Thyroid gland (tissue), 4 donors: ENCODE measurements around the gene PIP4K2A. TPM values are rescaled to one million over a fixed set of nuclear protein-coding genes. Genes with fewer than 3 reads are reported as not detected.

Experiments used
- DNase-seq, 2 donors: peaks; one replicate each; pipeline ENCODE4 v3.0.0-alpha.2; 2019
- H3K27ac ChIP-seq, 3 donors: fragments of 200-600 bp; sonication (generic); 1 replicate in 2 of 3; 2 replicates in 1 of 3; pipeline ENCODE4 v1.5.1; 2016 to 2019; ENCODE audit warnings: mild to moderate bottlenecking in 1 of 3, moderate library complexity in 1 of 3
- H3K27me3 ChIP-seq: fragments of 200-600 bp; sonication (generic); one replicate; pipeline ENCODE4 v1.5.1; 2019
- H3K36me3 ChIP-seq, 2 donors: fragments of 200-600 bp; sonication (generic); one replicate each; pipeline ENCODE4 v1.5.1; 2016 to 2019
- H3K4me1 ChIP-seq, 2 donors: fragments of 200-600 bp; sonication (generic); one replicate each; pipeline ENCODE4 v1.5.1; 2017 to 2019
- H3K4me3 ChIP-seq, 3 donors: fragments of 200-600 bp; sonication (generic); replicated peaks in 1 of 3; 1 replicate in 2 of 3; 2 replicates in 1 of 3; pipeline ENCODE4 v1.5.1; 2016; ENCODE audit warnings: mild to moderate bottlenecking in 1 of 3
- H3K9me3 ChIP-seq: fragments of 200-600 bp; sonication (generic); one replicate; pipeline ENCODE4 v1.5.1; 2017
- CTCF ChIP-seq, 6 experiments: fragments of 200-600 bp in 3 of 6; fragments of 450-650 bp in 3 of 6; sonication (generic) in 3 of 6; IDR thresholded peaks; one replicate each; pipeline ENCODE4 v1.5.1; 2016 to 2019; ENCODE audit warnings: antibody characterized with exemption in 6 of 6, mild to moderate bottlenecking in 2 of 6, inconsistent platforms in 1 of 6, moderate library complexity in 1 of 6
- POLR2A ChIP-seq, 2 donors: fragments of 450-650 bp; IDR thresholded peaks; one replicate each; pipeline ENCODE4 v1.6.1; 2017; ENCODE audit warnings: antibody characterized with exemption in 2 of 2, mild to moderate bottlenecking in 2 of 2, moderate library complexity in 1 of 2
- WGBS, 2 donors: methylation state at CpG; one replicate each; pipeline ENCODE4 v1.1.5; 2017; 5-methylcytosine and 5-hydroxymethylcytosine counted together
- intact Hi-C: fragments of 100-400 bp; cut with DNase I; formaldehyde crosslinking; loops from one replicate; pipeline ENCODE4 v1.15.1; 2023
- total RNA-seq, 4 donors: library from RNA; depleted of rRNA; stranded (reverse); fragments of >200 nt; gene quantifications; one replicate each; pipeline ENCODE4 v1.2.3, GENCODE V29; 2016

PIP4K2A gene
- total RNA-seq, 4 donors from 2014 or later: 16.5 to 23.2 (median 19.3) TPM

GRCh38 chr10:22613011-22613410 lies 101.4 kb downstream of the PIP4K2A start:
- TF ChIP-seq POLR2A (IDR thresholded peaks at IDR 0.05) (no peak), CTCF (IDR thresholded peaks at IDR 0.05) (no peak)
- intact Hi-C loops: no loop called here
- Histone ChIP-seq H3K9me3 (no peaks in the 10 kb centered on the region), H3K27ac (no peak overlapping the region), H3K36me3 (no peaks in the 10 kb centered on the region), H3K4me3 (no peak overlapping the region), H3K27me3 (no peaks in the 10 kb centered on the region), H3K4me1 (peaks cover 0 to 12% of the 10 kb centered on the region in 2 donors)
- DNase-seq: no peak
- WGBS, 2 donors: 84 to 88% methylated on average over 6 of the region's 6 CpGs

DNA sequence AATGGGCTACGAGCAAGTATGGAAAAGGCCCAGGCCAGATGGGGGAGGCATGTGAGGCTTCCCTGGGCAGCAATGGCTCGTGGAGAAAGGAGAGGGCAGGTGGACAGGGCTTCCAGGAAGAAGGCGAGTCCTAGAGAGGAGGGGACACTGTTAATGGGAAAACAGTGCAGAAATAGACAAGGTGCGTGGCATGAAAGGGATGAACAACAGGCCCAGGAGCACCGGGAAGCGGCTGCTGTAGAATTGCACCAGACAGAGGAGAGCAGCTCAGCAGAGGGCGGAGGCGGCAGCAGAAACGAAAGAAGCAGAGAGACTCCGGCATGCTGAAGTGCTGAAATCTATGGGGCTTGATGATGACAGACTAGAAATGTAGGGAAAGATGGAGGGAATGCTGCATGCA lies 102.1 kb downstream of the PIP4K2A start:
- no peaks in the 10 kb centered on the region for H3K36me3 ChIP-seq
- no peak for TF ChIP-seq CTCF (IDR thresholded peaks at IDR 0.05)
- no peak for TF ChIP-seq POLR2A (IDR thresholded peaks at IDR 0.05)
- no peaks in the 10 kb centered on the region for H3K9me3 ChIP-seq
- peaks cover 0 to 5% of the 10 kb centered on the region in 2 donors for H3K4me1 ChIP-seq
- H3K4me3 ChIP-seq: no peak overlapping the region
- WGBS, 2 donors: 93% methylated on average over 10 of the region's 10 CpGs
- H3K27ac ChIP-seq: no peak overlapping the region
- no peak for DNase-seq
- no peaks in the 10 kb centered on the region for H3K27me3 ChIP-seq
- intact Hi-C loops: no loop called here

- H3K27ac ChIP-seq: no peak overlapping the region
- H3K4me1 ChIP-seq: peaks cover 0 to 5% of the 10 kb centered on the region in 2 donors
- WGBS, 2 donors: 91 to 96% methylated on average over 8 of the region's 8 CpGs
- TF ChIP-seq CTCF (IDR thresholded peaks at IDR 0.05) (no peak), POLR2A (IDR thresholded peaks at IDR 0.05) (no peak)
- intact Hi-C loops: no loop called here
- H3K9me3 ChIP-seq: no peaks in the 10 kb centered on the region
- H3K27me3 ChIP-seq: no peaks in the 10 kb centered on the region
- no peaks in the 10 kb centered on the region for H3K36me3 ChIP-seq
- no peak for DNase-seq
- H3K4me3 ChIP-seq: no peak overlapping the region
Observed at GRCh38 chr10:22611425-22612115, 102.8 kb downstream of the PIP4K2A start.

- Histone ChIP-seq H3K36me3 (no peaks in the 10 kb centered on the region), H3K4me3 (no peak overlapping the region), H3K27me3 (no peaks in the 10 kb centered on the region), H3K4me1 (peaks cover 0 to 9% of the 10 kb centered on the region in 2 donors), H3K27ac (no peak overlapping the region), H3K9me3 (no peaks in the 10 kb centered on the region)
- TF ChIP-seq POLR2A (IDR thresholded peaks at IDR 0.05) (no peak), CTCF (IDR thresholded peaks at IDR 0.05) (no peak)
- DNase-seq: no peak
- 77 to 86% methylated on average over 5 of the region's 5 CpGs for whole genome bisulfite sequencing, 2 donors
- intact Hi-C loops: no loop called here
Observed at GRCh38 chr10:22610610-22611009, 103.8 kb downstream of the PIP4K2A start.

- H3K4me1 ChIP-seq: peaks cover 0 to 16% of the 10 kb centered on the region in 2 donors
- TF ChIP-seq CTCF (IDR thresholded peaks at IDR 0.05) (no peak), POLR2A (IDR thresholded peaks at IDR 0.05) (no peak)
- DNase-seq: no peak
- no peaks in the 10 kb centered on the region for H3K9me3 ChIP-seq
- H3K4me3 ChIP-seq: no peak overlapping the region
- no peaks in the 10 kb centered on the region for H3K27me3 ChIP-seq
- no peak overlapping the region for H3K27ac ChIP-seq
- intact Hi-C loops: no loop called here
- no peaks in the 10 kb centered on the region for H3K36me3 ChIP-seq
- 74 to 77% methylated on average over 6 of the region's 6 CpGs for WGBS, 2 donors
Observed at GRCh38 chr10:22609719-22610465, 104.5 kb downstream of the PIP4K2A start.
